ENCODE results near the gene ST6GALNAC6.

DNA sequence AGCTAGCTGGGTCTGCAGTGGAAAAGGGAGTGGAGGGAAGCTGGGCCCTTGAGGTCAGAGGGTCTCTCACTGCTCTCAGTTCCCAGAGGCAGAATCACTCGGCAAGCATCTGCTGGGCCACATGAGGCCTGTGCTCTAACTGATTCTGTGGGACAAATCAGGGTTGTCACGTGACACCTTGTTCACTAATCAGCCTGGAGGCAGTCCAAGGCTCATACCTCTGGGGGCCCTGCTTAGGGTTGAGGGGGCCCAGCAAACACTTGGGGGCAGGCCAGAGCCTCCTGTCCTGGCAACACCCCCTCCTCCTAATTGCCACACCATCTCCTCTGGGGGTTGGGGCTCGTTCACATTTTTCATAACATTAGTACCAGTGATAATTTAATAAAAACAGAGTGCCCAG lies 47.3 kb upstream of the ST6GALNAC6 start:
- TF ChIP-seq, protein P1, sequence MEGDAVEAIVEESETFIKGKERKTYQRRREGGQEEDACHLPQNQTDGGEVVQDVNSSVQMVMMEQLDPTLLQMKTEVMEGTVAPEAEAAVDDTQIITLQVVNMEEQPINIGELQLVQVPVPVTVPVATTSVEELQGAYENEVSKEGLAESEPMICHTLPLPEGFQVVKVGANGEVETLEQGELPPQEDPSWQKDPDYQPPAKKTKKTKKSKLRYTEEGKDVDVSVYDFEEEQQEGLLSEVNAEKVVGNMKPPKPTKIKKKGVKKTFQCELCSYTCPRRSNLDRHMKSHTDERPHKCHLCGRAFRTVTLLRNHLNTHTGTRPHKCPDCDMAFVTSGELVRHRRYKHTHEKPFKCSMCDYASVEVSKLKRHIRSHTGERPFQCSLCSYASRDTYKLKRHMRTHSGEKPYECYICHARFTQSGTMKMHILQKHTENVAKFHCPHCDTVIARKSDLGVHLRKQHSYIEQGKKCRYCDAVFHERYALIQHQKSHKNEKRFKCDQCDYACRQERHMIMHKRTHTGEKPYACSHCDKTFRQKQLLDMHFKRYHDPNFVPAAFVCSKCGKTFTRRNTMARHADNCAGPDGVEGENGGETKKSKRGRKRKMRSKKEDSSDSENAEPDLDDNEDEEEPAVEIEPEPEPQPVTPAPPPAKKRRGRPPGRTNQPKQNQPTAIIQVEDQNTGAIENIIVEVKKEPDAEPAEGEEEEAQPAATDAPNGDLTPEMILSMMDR (conservative IDR thresholded peaks at IDR 0.05; ENCODE audit: low read length) = no peak
- no peak for TF ChIP-seq EZH2phosphoT487 (IDR thresholded peaks at IDR 0.05; ENCODE audit: borderline replicate concordance)

Data from Loucy (cell line).